ENCODE results near the gene HLA-DRB1. TPM values are rescaled to one million over a fixed set of nuclear protein-coding genes. Genes with fewer than 3 reads are reported as not detected.

HLA-DRB1 gene
- total RNA-seq, 2 donors from 2014 or later = 14.7 to 22.1 TPM

- TF ChIP-seq POLR2AphosphoS5 (IDR thresholded peaks at IDR 0.05) (no peak), POLR2A (IDR thresholded peaks at IDR 0.05) (no peak), CTCF (IDR thresholded peaks at IDR 0.05) (no peak)
- DNase-seq (ENCODE audit: low spot score) = no peak
- H3K36me3 ChIP-seq = no peaks in the 10 kb centered on the region
- H3K9me3 ChIP-seq = no peaks in the 10 kb centered on the region
- no peaks in the 10 kb centered on the region for H3K4me1 ChIP-seq (replicated peaks)
- 63% methylated on average over 1 of the region's 1 CpG for WGBS
- no peak overlapping the region for H3K4me3 ChIP-seq
- H3K27ac ChIP-seq = no peak overlapping the region
- no peaks in the 10 kb centered on the region for H3K27me3 ChIP-seq (replicated peaks; ENCODE audit: insufficient read depth)
- intact Hi-C loops (cut with DNase I) = no loop called here
Observed at GRCh38 chr6:32576250-32576649, 13.4 kb downstream of the HLA-DRB1 start.

- no peaks in the 10 kb centered on the region for H3K9me3 ChIP-seq
- WGBS = 35% methylated on average over 3 of the region's 4 CpGs
- no peak overlapping the region for H3K27ac ChIP-seq
- TF ChIP-seq POLR2A (IDR thresholded peaks at IDR 0.05) (no peak), POLR2AphosphoS5 (IDR thresholded peaks at IDR 0.05) (no peak), CTCF (IDR thresholded peaks at IDR 0.05) (no peak)
- DNase-seq (ENCODE audit: low spot score) = no peak
- H3K4me1 ChIP-seq (replicated peaks) = no peaks in the 10 kb centered on the region
- H3K27me3 ChIP-seq (replicated peaks; ENCODE audit: insufficient read depth) = no peaks in the 10 kb centered on the region
- H3K36me3 ChIP-seq = no peaks in the 10 kb centered on the region
- H3K4me3 ChIP-seq = no peak overlapping the region
- intact Hi-C loops (cut with DNase I) = loop anchor here (5.0 kb wide), 1 partner anchor 43 kb away; no protein-coding TSS in a partner anchor
Observed at GRCh38 chr6:32570363-32570905, 19.2 kb downstream of the HLA-DRB1 start.

- 0% methylated on average over 3 of the region's 6 CpGs for WGBS
Observed at GRCh38 chr6:32568561-32568960, 21.1 kb downstream of the HLA-DRB1 start.

GRCh38 chr6:32566957-32567356 is 22.7 kb downstream of the HLA-DRB1 start:
- WGBS = no CpG with 5 or more reads among the region's 8 CpGs
- H3K27ac ChIP-seq = no peak overlapping the region
- TF ChIP-seq POLR2AphosphoS5 (IDR thresholded peaks at IDR 0.05) (no peak), CTCF (IDR thresholded peaks at IDR 0.05) (no peak), POLR2A (IDR thresholded peaks at IDR 0.05) (no peak)

More at GRCh38 chr6:32568561-32568960, 21.1 kb downstream of the HLA-DRB1 start:
- intact Hi-C loops (cut with DNase I) = no loop called here
- H3K4me3 ChIP-seq = no peak overlapping the region
- no peak for DNase-seq (ENCODE audit: low spot score)
- no peaks in the 10 kb centered on the region for H3K27me3 ChIP-seq (replicated peaks; ENCODE audit: insufficient read depth)
- H3K4me1 ChIP-seq (replicated peaks) = no peaks in the 10 kb centered on the region
- TF ChIP-seq CTCF (IDR thresholded peaks at IDR 0.05) = no peak
- TF ChIP-seq POLR2AphosphoS5 (IDR thresholded peaks at IDR 0.05) = no peak
- TF ChIP-seq POLR2A (IDR thresholded peaks at IDR 0.05) = no peak
- no peaks in the 10 kb centered on the region for H3K36me3 ChIP-seq
- H3K9me3 ChIP-seq = no peaks in the 10 kb centered on the region
- H3K27ac ChIP-seq = no peak overlapping the region

GRCh38 chr6:32565511-32565910 is 24.1 kb downstream of the HLA-DRB1 start:
- TF ChIP-seq POLR2A (IDR thresholded peaks at IDR 0.05) (no peak), CTCF (IDR thresholded peaks at IDR 0.05) (no peak), POLR2AphosphoS5 (IDR thresholded peaks at IDR 0.05) (no peak)
- H3K9me3 ChIP-seq = no peaks in the 10 kb centered on the region
- H3K4me1 ChIP-seq (replicated peaks) = no peaks in the 10 kb centered on the region
- H3K27me3 ChIP-seq (replicated peaks; ENCODE audit: insufficient read depth) = no peaks in the 10 kb centered on the region
- no peak overlapping the region for H3K4me3 ChIP-seq
- no peak for DNase-seq (ENCODE audit: low spot score)
- H3K36me3 ChIP-seq = no peaks in the 10 kb centered on the region
- no CpG with 5 or more reads among the region's 1 CpG for WGBS
- intact Hi-C loops (cut with DNase I) = no loop called here
- no peak overlapping the region for H3K27ac ChIP-seq

More at GRCh38 chr6:32566957-32567356, 22.7 kb downstream of the HLA-DRB1 start:
- Histone ChIP-seq H3K27me3 (replicated peaks; ENCODE audit: insufficient read depth) (no peaks in the 10 kb centered on the region), H3K4me1 (replicated peaks) (no peaks in the 10 kb centered on the region), H3K36me3 (no peaks in the 10 kb centered on the region), H3K4me3 (no peak overlapping the region), H3K9me3 (no peaks in the 10 kb centered on the region)
- intact Hi-C loops (cut with DNase I) = no loop called here
- no peak for DNase-seq (ENCODE audit: low spot score)
